GM23338 (cell line): ENCODE data around the gene CLN6. TPM values are rescaled to one million over a fixed set of nuclear protein-coding genes. Genes with fewer than 3 reads are reported as not detected.

Source experiments
- ATAC-seq: fragments of 200-7000 bp; cut with Tn5 transposase; 3 replicates; pipeline ENCODE4 v1.9.1; 2020
- DNase-seq: peaks from one replicate; pipeline ENCODE4 v3.0.0-alpha.2; 2015; ENCODE audit warnings: low spot score
- H2AFZ ChIP-seq: fragments of 200-600 bp; sonication (generic); 2 replicates; pipeline ENCODE4 v1.8.0; 2016; ENCODE audit warnings: antibody characterized with exemption, mild to moderate bottlenecking, moderate library complexity
- H3F3A ChIP-seq: fragments of 200-600 bp; sonication (generic); replicated peaks from 2 replicates; pipeline ENCODE4 v1.8.0; 2017; ENCODE audit warnings: antibody characterized with exemption, mixed run types, low read depth
- H3K27ac ChIP-seq: fragments of 200-600 bp; sonication (generic); 2 replicates; pipeline ENCODE4 v1.6.1; 2016; ENCODE audit warnings: low read depth
- H3K27me3 ChIP-seq: fragments of 200-600 bp; sonication (generic); 2 replicates; pipeline ENCODE4 v1.8.0; 2016; ENCODE audit warnings: mild to moderate bottlenecking, mixed run types, moderate library complexity; ENCODE audit not compliant: insufficient read depth
- H3K36me3 ChIP-seq: fragments of 200-600 bp; sonication (generic); 2 replicates; pipeline ENCODE4 v1.8.0; 2016; ENCODE audit warnings: mild to moderate bottlenecking; ENCODE audit not compliant: insufficient read depth
- H3K4me1 ChIP-seq: fragments of 200-600 bp; sonication (generic); 2 replicates; pipeline ENCODE4 v1.8.0; 2016; ENCODE audit warnings: mild to moderate bottlenecking, moderate library complexity; ENCODE audit not compliant: insufficient read depth
- H3K4me2 ChIP-seq: fragments of 200-600 bp; sonication (generic); 2 replicates; pipeline ENCODE4 v1.7.1; 2017; ENCODE audit warnings: mixed run types
- H3K4me3 ChIP-seq: fragments of 200-600 bp; sonication (generic); 2 replicates; pipeline ENCODE4 v1.6.1; 2016; ENCODE audit warnings: mixed run types
- H3K79me2 ChIP-seq: fragments of 200-600 bp; sonication (generic); replicated peaks from 2 replicates; pipeline ENCODE4 v1.8.0; 2017; ENCODE audit warnings: mild to moderate bottlenecking; ENCODE audit not compliant: insufficient read depth
- H3K9me2 ChIP-seq: fragments of 200-600 bp; sonication (generic); 2 replicates; pipeline ENCODE4 v1.8.0; 2017; ENCODE audit not compliant: insufficient read depth
- H4K20me1 ChIP-seq: fragments of 200-600 bp; sonication (generic); replicated peaks from 2 replicates; pipeline ENCODE4 v1.8.0; 2017; ENCODE audit warnings: mild to moderate bottlenecking; ENCODE audit not compliant: insufficient read depth
- H3K27ac Mint-ChIP-seq: 2 replicates; pipeline ENCODE4 v1.8.0; 2020; ENCODE audit warnings: inconsistent platforms, mild to moderate bottlenecking, moderate library complexity, mixed read lengths
- H3K27me3 Mint-ChIP-seq: 3 replicates; pipeline ENCODE4 v1.8.0; 2022; ENCODE audit warnings: low read depth, mild to moderate bottlenecking, moderate library complexity, mixed read lengths, inconsistent platforms; ENCODE audit not compliant: insufficient read depth, poor library complexity
- H3K36me3 Mint-ChIP-seq: 3 replicates; pipeline ENCODE4 v1.8.0; 2021; ENCODE audit warnings: low read depth, mild to moderate bottlenecking, inconsistent platforms, moderate library complexity, mixed read lengths
- H3K4me1 Mint-ChIP-seq: 3 replicates; pipeline ENCODE4 v1.8.0; 2020; ENCODE audit warnings: mild to moderate bottlenecking, inconsistent platforms, mixed read lengths
- H3K4me3 Mint-ChIP-seq: 3 replicates; pipeline ENCODE4 v1.8.0; 2021; ENCODE audit warnings: moderate library complexity, mild to moderate bottlenecking, inconsistent platforms, mixed read lengths
- H3K9me3 Mint-ChIP-seq: 3 replicates; pipeline ENCODE4 v1.8.0; 2020; ENCODE audit warnings: moderate library complexity, mild to moderate bottlenecking, inconsistent platforms, mixed read lengths
- CREB1 ChIP-seq: fragments of 250-450 bp; sonication (Bioruptor Pico); IDR thresholded peaks from 2 replicates; pipeline ENCODE4 v1.5.0; 2020; ENCODE audit warnings: low read depth, mild to moderate bottlenecking, moderate library complexity
- EZH2 ChIP-seq: fragments of 200-600 bp; sonication (generic); IDR thresholded peaks from one replicate; pipeline ENCODE4 v1.8.0; 2017; ENCODE audit warnings: antibody characterized with exemption, mild to moderate bottlenecking, low read depth; ENCODE audit not compliant: unreplicated experiment
- EZH2phosphoT487 ChIP-seq: fragments of 200-600 bp; sonication (generic); IDR thresholded peaks from one replicate; pipeline ENCODE4 v1.8.1; 2018; ENCODE audit warnings: antibody characterized with exemption; ENCODE audit not compliant: unreplicated experiment
- JUNB ChIP-seq: IDR thresholded peaks from one replicate; pipeline ENCODE4 v1.6.1; 2016; ENCODE audit warnings: antibody characterized with exemption; ENCODE audit not compliant: unreplicated experiment
- NANOG ChIP-seq: IDR thresholded peaks from 2 replicates; pipeline ENCODE4 v1.6.1; 2016; ENCODE audit warnings: antibody characterized with exemption, borderline replicate concordance
- POLR2AphosphoS5 ChIP-seq: IDR thresholded peaks from 2 replicates; pipeline ENCODE4 v1.6.1; 2016; ENCODE audit warnings: antibody characterized with exemption, low read depth
- STAT1 ChIP-seq: IDR thresholded peaks from one replicate; pipeline ENCODE4 v1.6.1; 2016; ENCODE audit warnings: antibody characterized with exemption; ENCODE audit not compliant: unreplicated experiment
- ZNF114 ChIP-seq: fragments of 250-450 bp; sonication (Bioruptor Pico); IDR thresholded peaks from 2 replicates; pipeline ENCODE4 v1.5.0; 2020; ENCODE audit warnings: mild to moderate bottlenecking, moderate library complexity
- ZNF331 ChIP-seq: fragments of 250-450 bp; sonication (Bioruptor Pico); IDR thresholded peaks from 2 replicates; pipeline ENCODE4 v1.5.0; 2020; ENCODE audit warnings: low read depth, mild to moderate bottlenecking, moderate library complexity
- polyA plus RNA-seq: library from polyadenylated mRNA; unstranded; fragments of >200 nt; fragmentation: Nextera tagmentation; extraction: Ambion mirVana; gene quantifications from 2 replicates; pipeline ENCODE4 v1.2.1, GENCODE V29; 2016
- total RNA-seq: library from RNA; depleted of rRNA; stranded (reverse); fragments of >200 nt; shearing (Covaris generic); gene quantifications from 2 replicates; pipeline ENCODE4 v1.2.3, GENCODE V29; 2014
- TF ChIP-seq, protein P1 (sequence below), 2 experiments: fragments of 200-600 bp in 1 of 2; sonication (generic) in 1 of 2; conservative IDR thresholded peaks; 2 replicates each; pipeline versions ENCODE4 v1.5.1 to v1.6.1; 2016 to 2017; ENCODE audit warnings: antibody characterized with exemption in 2 of 2, low read depth in 2 of 2, mild to moderate bottlenecking in 2 of 2, moderate library complexity in 1 of 2
- TF ChIP-seq, protein P2 (sequence below): IDR thresholded peaks from 2 replicates; pipeline ENCODE4 v1.6.1; 2016; ENCODE audit warnings: antibody characterized with exemption
- TF ChIP-seq, protein P3 (sequence below): fragments of 250-450 bp; sonication (Bioruptor Pico); IDR thresholded peaks from 2 replicates; pipeline ENCODE4 v1.5.0; 2020; ENCODE audit warnings: mild to moderate bottlenecking, moderate library complexity

The CLN6 gene
- total and polyA plus RNA-seq, 2 experiments from 2014 or later = 20.7 to 69.5 TPM

DNA sequence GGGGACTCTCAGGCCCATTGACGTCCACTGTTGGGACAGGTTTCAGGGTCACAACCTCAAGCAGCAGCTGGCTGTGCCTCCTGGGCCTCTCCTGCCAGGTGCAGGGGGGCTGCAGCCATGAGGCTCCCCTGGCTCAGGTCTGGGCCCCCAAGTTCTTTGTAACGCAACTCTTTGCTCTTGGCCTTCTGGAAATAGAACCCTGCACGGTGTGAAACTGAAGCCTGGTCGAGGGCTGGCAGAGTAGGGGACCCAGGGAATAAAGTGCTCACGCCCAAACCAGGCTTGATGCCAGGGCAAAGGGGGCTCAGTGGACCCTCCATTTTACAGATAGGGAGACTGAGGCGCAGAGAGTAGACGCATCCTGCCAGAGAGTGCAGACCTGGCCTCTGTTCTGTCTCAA is 25.2 kb downstream of the CLN6 start (continued):
- TF ChIP-seq POLR2AphosphoS5 (no peak), STAT1 (no peak), EZH2phosphoT487 (no peak), NANOG (no peak)
- TF ChIP-seq, protein P1, sequence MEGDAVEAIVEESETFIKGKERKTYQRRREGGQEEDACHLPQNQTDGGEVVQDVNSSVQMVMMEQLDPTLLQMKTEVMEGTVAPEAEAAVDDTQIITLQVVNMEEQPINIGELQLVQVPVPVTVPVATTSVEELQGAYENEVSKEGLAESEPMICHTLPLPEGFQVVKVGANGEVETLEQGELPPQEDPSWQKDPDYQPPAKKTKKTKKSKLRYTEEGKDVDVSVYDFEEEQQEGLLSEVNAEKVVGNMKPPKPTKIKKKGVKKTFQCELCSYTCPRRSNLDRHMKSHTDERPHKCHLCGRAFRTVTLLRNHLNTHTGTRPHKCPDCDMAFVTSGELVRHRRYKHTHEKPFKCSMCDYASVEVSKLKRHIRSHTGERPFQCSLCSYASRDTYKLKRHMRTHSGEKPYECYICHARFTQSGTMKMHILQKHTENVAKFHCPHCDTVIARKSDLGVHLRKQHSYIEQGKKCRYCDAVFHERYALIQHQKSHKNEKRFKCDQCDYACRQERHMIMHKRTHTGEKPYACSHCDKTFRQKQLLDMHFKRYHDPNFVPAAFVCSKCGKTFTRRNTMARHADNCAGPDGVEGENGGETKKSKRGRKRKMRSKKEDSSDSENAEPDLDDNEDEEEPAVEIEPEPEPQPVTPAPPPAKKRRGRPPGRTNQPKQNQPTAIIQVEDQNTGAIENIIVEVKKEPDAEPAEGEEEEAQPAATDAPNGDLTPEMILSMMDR (conservative IDR thresholded peaks at IDR 0.05; ENCODE audit: low read depth in 2 of 2) = no peak

DNA sequence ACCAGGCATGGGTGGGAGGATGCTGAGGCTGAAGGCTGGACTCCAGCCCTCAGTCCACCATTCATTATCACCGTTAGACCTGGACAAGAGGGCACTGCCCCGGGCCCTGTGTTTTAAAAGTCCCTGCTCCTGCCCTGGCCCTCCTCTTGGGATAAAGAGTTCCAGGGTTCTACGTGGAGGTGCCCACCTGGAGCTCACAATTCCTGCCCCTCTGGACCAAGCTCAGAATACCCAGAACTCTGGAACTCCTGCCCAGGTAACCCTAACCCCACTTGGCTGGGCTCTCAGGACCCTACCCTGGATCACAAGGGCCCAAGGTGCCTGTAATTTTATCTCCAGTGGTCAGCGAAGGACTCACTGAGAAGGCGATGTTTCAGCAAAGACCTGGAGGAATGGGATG is 25.6 kb downstream of the CLN6 start:
- H3K27ac Mint-ChIP-seq = no peak overlapping the region
- H4K20me1 ChIP-seq = peaks cover 26% of the 10 kb centered on the region
- TF ChIP-seq JUNB (no peak), EZH2 (no peak), STAT1 (no peak), CREB1 (CRISPR knock-in tag) (no peak), POLR2AphosphoS5 (no peak), ZNF331 (no peak), EZH2phosphoT487 (no peak), ZNF114 (CRISPR knock-in tag) (no peak)
- TF ChIP-seq, protein P2, sequence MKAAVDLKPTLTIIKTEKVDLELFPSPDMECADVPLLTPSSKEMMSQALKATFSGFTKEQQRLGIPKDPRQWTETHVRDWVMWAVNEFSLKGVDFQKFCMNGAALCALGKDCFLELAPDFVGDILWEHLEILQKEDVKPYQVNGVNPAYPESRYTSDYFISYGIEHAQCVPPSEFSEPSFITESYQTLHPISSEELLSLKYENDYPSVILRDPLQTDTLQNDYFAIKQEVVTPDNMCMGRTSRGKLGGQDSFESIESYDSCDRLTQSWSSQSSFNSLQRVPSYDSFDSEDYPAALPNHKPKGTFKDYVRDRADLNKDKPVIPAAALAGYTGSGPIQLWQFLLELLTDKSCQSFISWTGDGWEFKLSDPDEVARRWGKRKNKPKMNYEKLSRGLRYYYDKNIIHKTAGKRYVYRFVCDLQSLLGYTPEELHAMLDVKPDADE = no peak
- TF ChIP-seq, protein P1 (conservative IDR thresholded peaks at IDR 0.05; ENCODE audit: low read depth in 2 of 2) = no peak
- TF ChIP-seq, protein P3, sequence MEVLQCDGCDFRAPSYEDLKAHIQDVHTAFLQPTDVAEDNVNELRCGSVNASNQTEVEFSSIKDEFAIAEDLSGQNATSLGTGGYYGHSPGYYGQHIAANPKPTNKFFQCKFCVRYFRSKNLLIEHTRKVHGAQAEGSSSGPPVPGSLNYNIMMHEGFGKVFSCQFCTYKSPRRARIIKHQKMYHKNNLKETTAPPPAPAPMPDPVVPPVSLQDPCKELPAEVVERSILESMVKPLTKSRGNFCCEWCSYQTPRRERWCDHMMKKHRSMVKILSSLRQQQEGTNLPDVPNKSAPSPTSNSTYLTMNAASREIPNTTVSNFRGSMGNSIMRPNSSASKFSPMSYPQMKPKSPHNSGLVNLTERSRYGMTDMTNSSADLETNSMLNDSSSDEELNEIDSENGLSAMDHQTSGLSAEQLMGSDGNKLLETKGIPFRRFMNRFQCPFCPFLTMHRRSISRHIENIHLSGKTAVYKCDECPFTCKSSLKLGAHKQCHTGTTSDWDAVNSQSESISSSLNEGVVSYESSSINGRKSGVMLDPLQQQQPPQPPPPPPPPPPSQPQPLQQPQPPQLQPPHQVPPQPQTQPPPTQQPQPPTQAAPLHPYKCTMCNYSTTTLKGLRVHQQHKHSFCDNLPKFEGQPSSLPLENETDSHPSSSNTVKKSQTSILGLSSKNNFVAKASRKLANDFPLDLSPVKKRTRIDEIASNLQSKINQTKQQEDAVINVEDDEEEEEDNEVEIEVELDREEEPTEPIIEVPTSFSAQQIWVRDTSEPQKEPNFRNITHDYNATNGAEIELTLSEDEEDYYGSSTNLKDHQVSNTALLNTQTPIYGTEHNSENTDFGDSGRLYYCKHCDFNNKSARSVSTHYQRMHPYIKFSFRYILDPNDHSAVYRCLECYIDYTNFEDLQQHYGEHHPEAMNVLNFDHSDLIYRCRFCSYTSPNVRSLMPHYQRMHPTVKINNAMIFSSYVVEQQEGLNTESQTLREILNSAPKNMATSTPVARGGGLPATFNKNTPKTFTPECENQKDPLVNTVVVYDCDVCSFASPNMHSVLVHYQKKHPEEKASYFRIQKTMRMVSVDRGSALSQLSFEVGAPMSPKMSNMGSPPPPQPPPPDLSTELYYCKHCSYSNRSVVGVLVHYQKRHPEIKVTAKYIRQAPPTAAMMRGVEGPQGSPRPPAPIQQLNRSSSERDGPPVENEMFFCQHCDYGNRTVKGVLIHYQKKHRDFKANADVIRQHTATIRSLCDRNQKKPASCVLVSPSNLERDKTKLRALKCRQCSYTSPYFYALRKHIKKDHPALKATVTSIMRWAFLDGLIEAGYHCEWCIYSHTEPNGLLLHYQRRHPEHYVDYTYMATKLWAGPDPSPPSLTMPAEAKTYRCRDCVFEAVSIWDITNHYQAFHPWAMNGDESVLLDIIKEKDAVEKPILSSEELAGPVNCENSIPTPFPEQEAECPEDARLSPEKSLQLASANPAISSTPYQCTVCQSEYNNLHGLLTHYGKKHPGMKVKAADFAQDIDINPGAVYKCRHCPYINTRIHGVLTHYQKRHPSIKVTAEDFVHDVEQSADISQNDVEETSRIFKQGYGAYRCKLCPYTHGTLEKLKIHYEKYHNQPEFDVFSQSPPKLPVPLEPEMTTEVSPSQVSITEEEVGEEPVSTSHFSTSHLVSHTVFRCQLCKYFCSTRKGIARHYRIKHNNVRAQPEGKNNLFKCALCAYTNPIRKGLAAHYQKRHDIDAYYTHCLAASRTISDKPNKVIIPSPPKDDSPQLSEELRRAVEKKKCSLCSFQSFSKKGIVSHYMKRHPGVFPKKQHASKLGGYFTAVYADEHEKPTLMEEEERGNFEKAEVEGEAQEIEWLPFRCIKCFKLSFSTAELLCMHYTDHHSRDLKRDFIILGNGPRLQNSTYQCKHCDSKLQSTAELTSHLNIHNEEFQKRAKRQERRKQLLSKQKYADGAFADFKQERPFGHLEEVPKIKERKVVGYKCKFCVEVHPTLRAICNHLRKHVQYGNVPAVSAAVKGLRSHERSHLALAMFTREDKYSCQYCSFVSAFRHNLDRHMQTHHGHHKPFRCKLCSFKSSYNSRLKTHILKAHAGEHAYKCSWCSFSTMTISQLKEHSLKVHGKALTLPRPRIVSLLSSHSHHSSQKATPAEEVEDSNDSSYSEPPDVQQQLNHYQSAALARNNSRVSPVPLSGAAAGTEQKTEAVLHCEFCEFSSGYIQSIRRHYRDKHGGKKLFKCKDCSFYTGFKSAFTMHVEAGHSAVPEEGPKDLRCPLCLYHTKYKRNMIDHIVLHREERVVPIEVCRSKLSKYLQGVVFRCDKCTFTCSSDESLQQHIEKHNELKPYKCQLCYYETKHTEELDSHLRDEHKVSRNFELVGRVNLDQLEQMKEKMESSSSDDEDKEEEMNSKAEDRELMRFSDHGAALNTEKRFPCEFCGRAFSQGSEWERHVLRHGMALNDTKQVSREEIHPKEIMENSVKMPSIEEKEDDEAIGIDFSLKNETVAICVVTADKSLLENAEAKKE (CRISPR knock-in tag) = no peak

More for the DNA sequence above, 25.6 kb downstream of the CLN6 start:
- Histone ChIP-seq H2AFZ (no peak overlapping the region), H3K4me2 (no peak overlapping the region), H3K4me3 (no peak overlapping the region), H3K9me2 (no peaks in the 10 kb centered on the region), H3K27ac (0 out of 2 replicates have a peak overlapping the region, but pooled peaks have one; percentile 45), H3K27me3 (no peaks in the 10 kb centered on the region), H3K4me1 (peaks cover 45% of the 10 kb centered on the region), H3K36me3 (no peaks in the 10 kb centered on the region), H3K79me2 (peaks cover 20% of the 10 kb centered on the region), H3F3A (peaks cover 8% of the 10 kb centered on the region; the same call in 1 of the 2 replicates)
- ATAC-seq = no peak
- Mint-ChIP-seq H3K4me3 (no peak overlapping the region), H3K9me3 (no peaks in the 10 kb centered on the region), H3K36me3 (peaks cover 9% of the 10 kb centered on the region), H3K27me3 (peaks cover 21% of the 10 kb centered on the region), H3K4me1 (peaks cover 64% of the 10 kb centered on the region)
- no peak for DNase-seq
